K562 (cell line): ENCODE results near the gene ASB10. TPM values are rescaled to one million over a fixed set of nuclear protein-coding genes. Genes with fewer than 3 reads are reported as not detected.

Experiments
- ARID3A ChIP-seq: IDR thresholded peaks from 2 replicates; pipeline ENCODE4 v1.6.1; 2012; ENCODE audit warnings: low read depth, low read length, improper control_type of control experiment, borderline replicate concordance
- BCOR ChIP-seq: fragments of 450-650 bp; IDR thresholded peaks from 2 replicates; pipeline ENCODE4 v1.6.1; 2016
- ESRRA ChIP-seq: fragments of 450-650 bp; IDR thresholded peaks from 2 replicates; pipeline ENCODE4 v1.6.1; 2014; ENCODE audit warnings: low read depth, mild to moderate bottlenecking, moderate library complexity, borderline replicate concordance
- ESRRB ChIP-seq: fragments of 250-450 bp; sonication (Bioruptor Pico); IDR thresholded peaks from 2 replicates; pipeline ENCODE4 v1.5.0; 2020; ENCODE audit warnings: mild to moderate bottlenecking, moderate library complexity, borderline replicate concordance
- FOXK2 ChIP-seq, 2 experiments: fragments of 450-650 bp; IDR thresholded peaks in 1 of 2; conservative IDR thresholded peaks in 1 of 2; 2 replicates each; pipeline ENCODE4 v1.6.1; 2016; ENCODE audit warnings: low read depth in 2 of 2, mild to moderate bottlenecking in 1 of 2
- NCOA6 ChIP-seq: fragments of 450-650 bp; IDR thresholded peaks from 2 replicates; pipeline ENCODE4 v1.6.1; 2017; ENCODE audit warnings: mild to moderate bottlenecking
- NR3C1 ChIP-seq: sonication (generic); formaldehyde crosslinking; IDR thresholded peaks from 2 replicates; pipeline ENCODE4 v1.8.1; 2022; ENCODE audit warnings: missing genetic modification reagents
- SAFB2 ChIP-seq: fragments of 200-400 bp; formaldehyde crosslinking; IDR thresholded peaks from 2 replicates; pipeline ENCODE4 v1.6.1; 2018; ENCODE audit warnings: borderline replicate concordance, low read length, low read depth, moderate library complexity; ENCODE audit not compliant: severe bottlenecking
- TARDBP ChIP-seq: fragments of 450-650 bp; IDR thresholded peaks from 2 replicates; pipeline ENCODE4 v1.6.1; 2016
- TCF7L2 ChIP-seq: fragments of 150-350 bp; IDR thresholded peaks from 2 replicates; pipeline ENCODE4 v1.6.1; 2016; ENCODE audit warnings: low read depth, mild to moderate bottlenecking, low read length, moderate library complexity
- THRAP3 ChIP-seq: fragments of 450-650 bp; IDR thresholded peaks from 2 replicates; pipeline ENCODE4 v1.6.1; 2016; ENCODE audit warnings: mild to moderate bottlenecking, inconsistent platforms, borderline replicate concordance
- ZNF143 ChIP-seq: sonication (generic); formaldehyde crosslinking; IDR thresholded peaks from 2 replicates; pipeline ENCODE4 v1.9.0; 2022; ENCODE audit warnings: mild to moderate bottlenecking, missing genetic modification reagents
- ZNF3 ChIP-seq: fragments of 250-450 bp; sonication (Bioruptor Pico); IDR thresholded peaks from 2 replicates; pipeline ENCODE4 v1.5.0; 2021; ENCODE audit warnings: mild to moderate bottlenecking, moderate library complexity
- ZNF655 ChIP-seq: fragments of 250-450 bp; sonication (Bioruptor Pico); IDR thresholded peaks from 2 replicates; pipeline ENCODE4 v1.5.0; 2021
- ZSCAN32 ChIP-seq: fragments of 450-650 bp; formaldehyde crosslinking; IDR thresholded peaks from 2 replicates; pipeline ENCODE4 v1.4.0; 2020; ENCODE audit warnings: mild to moderate bottlenecking, moderate library complexity
- polyA plus RNA-seq, 8 experiments: library from polyadenylated mRNA; depleted of rRNA in 4 of 8; stranded (reverse) in 5 of 8; unstranded in 3 of 8; fragments of >200 nt; fragmentation: Nextera tagmentation in 2 of 8; fragmentation: Illumina TruSeq in 1 of 8; extraction: Ambion mirVana in 2 of 8; extraction: Trizol in 1 of 8; gene quantifications; 2 replicates each; pipeline versions ENCODE4 v1.2.1 to v1.2.3, GENCODE V29; 2011 to 2014; ENCODE audit warnings: inconsistent platforms in 1 of 8, missing spikeins in 1 of 8
- total RNA-seq, 7 experiments: library from RNA; depleted of rRNA in 6 of 7; stranded (reverse); fragments of >200 nt in 6 of 7; fragmentation: Illumina TruSeq in 2 of 7; extraction: Trizol in 2 of 7; gene quantifications; 2 replicates each; pipeline versions ENCODE4 v1.2.1 to v1.2.3, GENCODE V29; 2011 to 2021; ENCODE audit warnings: low replicate concordance in 1 of 7
- TF ChIP-seq, protein P1 (sequence below): sonication (generic); formaldehyde crosslinking; IDR thresholded peaks from 2 replicates; pipeline ENCODE4 v1.8.0; 2022; ENCODE audit warnings: missing genetic modification reagents, mild to moderate bottlenecking, borderline replicate concordance
- TF ChIP-seq, protein P2 (sequence below): sonication (generic); formaldehyde crosslinking; IDR thresholded peaks from 2 replicates; pipeline ENCODE4 v1.8.1; 2023; ENCODE audit warnings: mild to moderate bottlenecking, missing genetic modification reagents
- TF ChIP-seq, protein P3 (sequence below): sonication (generic); formaldehyde crosslinking; IDR thresholded peaks from 2 replicates; pipeline ENCODE4 v1.8.0; 2022; ENCODE audit warnings: mild to moderate bottlenecking, missing genetic modification reagents
- TF ChIP-seq, protein P4 (sequence below): IDR thresholded peaks from 2 replicates; pipeline ENCODE4 v1.6.1; 2011; ENCODE audit not compliant: insufficient read length; ENCODE audit errors: extremely low read depth

Gene ASB10
- total and polyA plus RNA-seq, 9 of the 15 experiments (the other 6 are each of a cell fraction or from before 2014, with no cell fraction given), result not detected

DNA sequence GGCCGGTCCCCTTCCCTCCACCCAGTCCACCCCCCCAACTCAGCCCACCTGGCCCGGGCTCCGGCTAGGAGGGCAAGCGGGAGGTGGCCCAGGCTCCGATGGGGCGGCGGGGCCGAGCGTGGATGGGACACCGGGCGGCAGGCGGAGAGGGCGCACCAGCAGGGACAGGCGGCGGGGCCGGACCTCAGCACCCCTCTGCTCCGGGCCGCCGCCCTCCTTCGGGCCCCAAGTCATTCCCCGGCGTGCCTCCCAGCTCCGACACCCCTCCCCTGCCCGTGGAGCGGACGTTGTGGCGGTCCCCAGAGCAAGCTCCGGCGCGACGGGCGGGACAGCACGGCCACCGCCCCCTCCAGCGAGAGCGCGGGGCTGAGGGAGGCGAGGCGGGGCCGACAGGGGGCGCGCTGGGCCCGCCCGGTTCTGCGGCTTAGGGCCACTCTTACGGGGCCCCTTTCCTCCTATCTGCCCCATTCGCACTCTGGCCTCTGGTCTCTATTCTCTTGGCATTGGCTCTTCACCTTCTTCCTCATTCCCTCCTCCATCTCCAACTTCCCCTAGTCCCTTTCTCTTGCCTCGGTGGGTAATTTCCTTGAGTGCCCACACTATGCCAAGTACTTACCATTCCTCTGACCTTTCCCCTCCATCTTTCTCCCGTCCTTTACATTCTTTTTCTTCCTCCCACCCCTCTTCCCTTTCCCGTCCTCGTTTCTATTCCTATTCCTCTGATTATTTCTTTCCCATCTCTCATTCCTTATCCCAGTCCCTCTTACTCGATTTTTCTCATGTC is 18.9 kb downstream of the ASB10 start (continued):
- TF ChIP-seq, protein P1, sequence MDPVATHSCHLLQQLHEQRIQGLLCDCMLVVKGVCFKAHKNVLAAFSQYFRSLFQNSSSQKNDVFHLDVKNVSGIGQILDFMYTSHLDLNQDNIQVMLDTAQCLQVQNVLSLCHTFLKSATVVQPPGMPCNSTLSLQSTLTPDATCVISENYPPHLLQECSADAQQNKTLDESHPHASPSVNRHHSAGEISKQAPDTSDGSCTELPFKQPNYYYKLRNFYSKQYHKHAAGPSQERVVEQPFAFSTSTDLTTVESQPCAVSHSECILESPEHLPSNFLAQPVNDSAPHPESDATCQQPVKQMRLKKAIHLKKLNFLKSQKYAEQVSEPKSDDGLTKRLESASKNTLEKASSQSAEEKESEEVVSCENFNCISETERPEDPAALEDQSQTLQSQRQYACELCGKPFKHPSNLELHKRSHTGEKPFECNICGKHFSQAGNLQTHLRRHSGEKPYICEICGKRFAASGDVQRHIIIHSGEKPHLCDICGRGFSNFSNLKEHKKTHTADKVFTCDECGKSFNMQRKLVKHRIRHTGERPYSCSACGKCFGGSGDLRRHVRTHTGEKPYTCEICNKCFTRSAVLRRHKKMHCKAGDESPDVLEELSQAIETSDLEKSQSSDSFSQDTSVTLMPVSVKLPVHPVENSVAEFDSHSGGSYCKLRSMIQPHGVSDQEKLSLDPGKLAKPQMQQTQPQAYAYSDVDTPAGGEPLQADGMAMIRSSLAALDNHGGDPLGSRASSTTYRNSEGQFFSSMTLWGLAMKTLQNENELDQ, result no peak
- TF ChIP-seq, protein P2, sequence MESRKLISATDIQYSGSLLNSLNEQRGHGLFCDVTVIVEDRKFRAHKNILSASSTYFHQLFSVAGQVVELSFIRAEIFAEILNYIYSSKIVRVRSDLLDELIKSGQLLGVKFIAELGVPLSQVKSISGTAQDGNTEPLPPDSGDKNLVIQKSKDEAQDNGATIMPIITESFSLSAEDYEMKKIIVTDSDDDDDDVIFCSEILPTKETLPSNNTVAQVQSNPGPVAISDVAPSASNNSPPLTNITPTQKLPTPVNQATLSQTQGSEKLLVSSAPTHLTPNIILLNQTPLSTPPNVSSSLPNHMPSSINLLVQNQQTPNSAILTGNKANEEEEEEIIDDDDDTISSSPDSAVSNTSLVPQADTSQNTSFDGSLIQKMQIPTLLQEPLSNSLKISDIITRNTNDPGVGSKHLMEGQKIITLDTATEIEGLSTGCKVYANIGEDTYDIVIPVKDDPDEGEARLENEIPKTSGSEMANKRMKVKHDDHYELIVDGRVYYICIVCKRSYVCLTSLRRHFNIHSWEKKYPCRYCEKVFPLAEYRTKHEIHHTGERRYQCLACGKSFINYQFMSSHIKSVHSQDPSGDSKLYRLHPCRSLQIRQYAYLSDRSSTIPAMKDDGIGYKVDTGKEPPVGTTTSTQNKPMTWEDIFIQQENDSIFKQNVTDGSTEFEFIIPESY (CRISPR knock-in tag), result no peak
- TF ChIP-seq ZNF655 (no peak), BCOR (peak; percentile 53), FOXK2 (conservative IDR thresholded peaks at IDR 0.05 in 1 of 2, IDR thresholded peaks at IDR 0.05 in 1 of 2; ENCODE audit: low read depth in 2 of 2) (no peak; a peak in 1 of 4 replicates), ZNF143 (CRISPR knock-in tag) (no peak), THRAP3 (peak; percentile 71; the same call in 1 of the 2 replicates), ZSCAN32 (CRISPR knock-in tag) (no peak), ESRRA (peak; percentile 66; the same call in 1 of the 2 replicates), ZNF3 (CRISPR knock-in tag) (no peak), TARDBP (peak; percentile 81), ESRRB (no peak), NR3C1 (CRISPR knock-in tag) (no peak), ARID3A (no peak), SAFB2 (no peak), NCOA6 (peak; percentile 43; the same call in 1 of the 2 replicates), TCF7L2 (no peak)
- TF ChIP-seq, protein P3, sequence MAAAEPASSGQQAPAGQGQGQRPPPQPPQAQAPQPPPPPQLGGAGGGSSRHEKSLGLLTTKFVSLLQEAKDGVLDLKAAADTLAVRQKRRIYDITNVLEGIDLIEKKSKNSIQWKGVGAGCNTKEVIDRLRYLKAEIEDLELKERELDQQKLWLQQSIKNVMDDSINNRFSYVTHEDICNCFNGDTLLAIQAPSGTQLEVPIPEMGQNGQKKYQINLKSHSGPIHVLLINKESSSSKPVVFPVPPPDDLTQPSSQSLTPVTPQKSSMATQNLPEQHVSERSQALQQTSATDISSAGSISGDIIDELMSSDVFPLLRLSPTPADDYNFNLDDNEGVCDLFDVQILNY (CRISPR knock-in tag), result no peak
- TF ChIP-seq, protein P4, sequence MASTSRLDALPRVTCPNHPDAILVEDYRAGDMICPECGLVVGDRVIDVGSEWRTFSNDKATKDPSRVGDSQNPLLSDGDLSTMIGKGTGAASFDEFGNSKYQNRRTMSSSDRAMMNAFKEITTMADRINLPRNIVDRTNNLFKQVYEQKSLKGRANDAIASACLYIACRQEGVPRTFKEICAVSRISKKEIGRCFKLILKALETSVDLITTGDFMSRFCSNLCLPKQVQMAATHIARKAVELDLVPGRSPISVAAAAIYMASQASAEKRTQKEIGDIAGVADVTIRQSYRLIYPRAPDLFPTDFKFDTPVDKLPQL, result no peak
